PC-9 (cell line): ENCODE measurements around the gene KIF6.

Experiments
- EZH2 ChIP-seq: fragments of 200-600 bp; sonication (generic); IDR thresholded peaks from 2 replicates; pipeline ENCODE4 v1.8.0; 2017; ENCODE audit warnings: antibody characterized with exemption, low read depth
- TF ChIP-seq, protein P1 (sequence below): fragments of 200-600 bp; sonication (generic); conservative IDR thresholded peaks from 2 replicates; pipeline ENCODE4 v1.6.1; 2017; ENCODE audit warnings: mixed run types, antibody characterized with exemption, mild to moderate bottlenecking, moderate library complexity

GRCh38 chr6:39695447-39695846 is 29.8 kb downstream of the KIF6 start:
- no peak for TF ChIP-seq EZH2
- TF ChIP-seq, protein P1, sequence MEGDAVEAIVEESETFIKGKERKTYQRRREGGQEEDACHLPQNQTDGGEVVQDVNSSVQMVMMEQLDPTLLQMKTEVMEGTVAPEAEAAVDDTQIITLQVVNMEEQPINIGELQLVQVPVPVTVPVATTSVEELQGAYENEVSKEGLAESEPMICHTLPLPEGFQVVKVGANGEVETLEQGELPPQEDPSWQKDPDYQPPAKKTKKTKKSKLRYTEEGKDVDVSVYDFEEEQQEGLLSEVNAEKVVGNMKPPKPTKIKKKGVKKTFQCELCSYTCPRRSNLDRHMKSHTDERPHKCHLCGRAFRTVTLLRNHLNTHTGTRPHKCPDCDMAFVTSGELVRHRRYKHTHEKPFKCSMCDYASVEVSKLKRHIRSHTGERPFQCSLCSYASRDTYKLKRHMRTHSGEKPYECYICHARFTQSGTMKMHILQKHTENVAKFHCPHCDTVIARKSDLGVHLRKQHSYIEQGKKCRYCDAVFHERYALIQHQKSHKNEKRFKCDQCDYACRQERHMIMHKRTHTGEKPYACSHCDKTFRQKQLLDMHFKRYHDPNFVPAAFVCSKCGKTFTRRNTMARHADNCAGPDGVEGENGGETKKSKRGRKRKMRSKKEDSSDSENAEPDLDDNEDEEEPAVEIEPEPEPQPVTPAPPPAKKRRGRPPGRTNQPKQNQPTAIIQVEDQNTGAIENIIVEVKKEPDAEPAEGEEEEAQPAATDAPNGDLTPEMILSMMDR: no peak
